Measurements from ENCODE around the gene TACC2. TPM values are rescaled to one million over a fixed set of nuclear protein-coding genes. Genes with fewer than 3 reads are reported as not detected.

Gene TACC2
- total RNA-seq, 2 experiments from 2014 or later = not detected

GRCh38 chr10:122096705-122097104 is 107.7 kb downstream of the TACC2 start:
- ATAC-seq (no peak), DNase-seq (no peak)
- intact Hi-C loops (cut with micrococcal nuclease) = no loop called here
- no peaks in the 10 kb centered on the region for H3K9me3 Mint-ChIP-seq
- TF ChIP-seq CTCF (IDR thresholded peaks at IDR 0.05) = no peak
- H3K27me3 Mint-ChIP-seq = no peaks in the 10 kb centered on the region
- no peaks in the 10 kb centered on the region for H3K4me1 Mint-ChIP-seq (ENCODE audit: low read depth)
- H3K4me3 Mint-ChIP-seq = no peak overlapping the region
- CTCF ChIA-PET = no interaction called here
- H3K27ac Mint-ChIP-seq = no peak overlapping the region
- H3K36me3 Mint-ChIP-seq (ENCODE audit: low read depth) = no peaks in the 10 kb centered on the region
- POLR2A ChIA-PET = no interaction called here

- intact Hi-C loops (cut with micrococcal nuclease) = no loop called here
- ChIA-PET CTCF (no interaction called here), POLR2A (no interaction called here)
- Mint-ChIP-seq H3K27ac (no peak overlapping the region), H3K4me1 (ENCODE audit: low read depth) (no peaks in the 10 kb centered on the region), H3K27me3 (no peaks in the 10 kb centered on the region), H3K9me3 (no peaks in the 10 kb centered on the region), H3K36me3 (ENCODE audit: low read depth) (no peaks in the 10 kb centered on the region), H3K4me3 (no peak overlapping the region)
- DNase-seq (no peak), ATAC-seq (no peak)
- no peak for TF ChIP-seq CTCF (IDR thresholded peaks at IDR 0.05)
Observed at GRCh38 chr10:122097935-122098334, 109.0 kb downstream of the TACC2 start.

- ATAC-seq = no peak
- no peaks in the 10 kb centered on the region for H3K27me3 Mint-ChIP-seq
- H3K4me3 Mint-ChIP-seq = no peak overlapping the region
- no peaks in the 10 kb centered on the region for H3K9me3 Mint-ChIP-seq
- H3K27ac Mint-ChIP-seq = no peak overlapping the region
- intact Hi-C loops (cut with micrococcal nuclease) = no loop called here
- TF ChIP-seq CTCF (IDR thresholded peaks at IDR 0.05) = no peak
- no peak for DNase-seq
- ChIA-PET CTCF (no interaction called here), POLR2A (no interaction called here)
- H3K36me3 Mint-ChIP-seq (ENCODE audit: low read depth) = no peaks in the 10 kb centered on the region
- no peaks in the 10 kb centered on the region for H3K4me1 Mint-ChIP-seq (ENCODE audit: low read depth)
Observed at GRCh38 chr10:122098924-122099323, 110.0 kb downstream of the TACC2 start.

- Mint-ChIP-seq H3K4me3 (no peak overlapping the region), H3K27ac (no peak overlapping the region), H3K4me1 (ENCODE audit: low read depth) (no peaks in the 10 kb centered on the region), H3K9me3 (no peaks in the 10 kb centered on the region), H3K27me3 (no peaks in the 10 kb centered on the region), H3K36me3 (ENCODE audit: low read depth) (no peaks in the 10 kb centered on the region)
- intact Hi-C loops (cut with micrococcal nuclease) = no loop called here
- CTCF ChIA-PET = no interaction called here
- no peak for ATAC-seq
- POLR2A ChIA-PET = no interaction called here
- DNase-seq = no peak
- TF ChIP-seq CTCF (IDR thresholded peaks at IDR 0.05) = no peak
Observed at GRCh38 chr10:122099562-122099961, 110.6 kb downstream of the TACC2 start.

GRCh38 chr10:122102146-122102868 is 113.3 kb downstream of the TACC2 start:
- DNase-seq (no peak), ATAC-seq (no peak)
- ChIA-PET CTCF (no interaction called here), POLR2A (interaction anchor here (0.6 kb wide), 1 partner anchor 901 kb away, joined by 4 read pairs; no protein-coding TSS in a partner anchor)
- Mint-ChIP-seq H3K4me3 (no peak overlapping the region), H3K27ac (no peak overlapping the region), H3K36me3 (ENCODE audit: low read depth) (no peaks in the 10 kb centered on the region), H3K9me3 (no peaks in the 10 kb centered on the region), H3K27me3 (no peaks in the 10 kb centered on the region), H3K4me1 (ENCODE audit: low read depth) (no peaks in the 10 kb centered on the region)
- no peak for TF ChIP-seq CTCF (IDR thresholded peaks at IDR 0.05)
- intact Hi-C loops (cut with micrococcal nuclease) = no loop called here

All from activated CD8-positive, alpha-beta T cell treated with anti-CD3 and anti-CD28 coated beads for 36 hours (primary cell).